Head of caudate nucleus (tissue), 42 donors: Measurements from ENCODE around the gene DNAI4.
"Not testable (repeated sequence)": the region's sequence is repeated elsewhere in the genome, so short reads cannot be mapped to it uniquely, and the experiment has no call there.

Experiments used
- DNase-seq, 42 donors: peaks; one replicate each; pipeline versions ENCODE4 v3.0.0 to v3.0.0-alpha.2; 2020 to 2021; ENCODE audit warnings: mixed read lengths in 7 of 42
- intact Hi-C: fragments of 100-400 bp; cut with DNase I; formaldehyde crosslinking; loops from one replicate; pipeline ENCODE4 v1.15.0; 2022

DNAI4 gene

DNA sequence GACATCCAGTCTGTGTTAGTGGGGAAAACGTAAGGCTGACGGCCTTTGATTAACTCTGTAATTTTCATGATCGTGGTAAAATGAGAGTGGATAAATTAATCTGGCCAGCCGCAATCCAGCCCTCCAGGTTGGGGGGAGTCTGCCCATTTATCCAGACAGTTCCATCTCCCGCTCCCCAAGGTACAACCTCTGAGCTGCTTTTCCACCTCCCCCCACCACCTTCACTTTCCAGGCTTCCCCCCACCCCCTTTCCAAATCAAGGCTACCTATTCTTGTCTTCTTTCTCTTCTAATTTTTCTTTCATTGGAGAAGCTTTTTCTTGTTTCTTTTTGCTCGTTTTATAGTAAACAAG is 6.1 kb upstream of the DNAI4 start:
- no peak for DNase-seq
- intact Hi-C loops, result loop anchor here (5.0 kb wide), 1 partner anchor 122 kb away; the partner anchor contains the start of gene SLC35D1

DNA sequence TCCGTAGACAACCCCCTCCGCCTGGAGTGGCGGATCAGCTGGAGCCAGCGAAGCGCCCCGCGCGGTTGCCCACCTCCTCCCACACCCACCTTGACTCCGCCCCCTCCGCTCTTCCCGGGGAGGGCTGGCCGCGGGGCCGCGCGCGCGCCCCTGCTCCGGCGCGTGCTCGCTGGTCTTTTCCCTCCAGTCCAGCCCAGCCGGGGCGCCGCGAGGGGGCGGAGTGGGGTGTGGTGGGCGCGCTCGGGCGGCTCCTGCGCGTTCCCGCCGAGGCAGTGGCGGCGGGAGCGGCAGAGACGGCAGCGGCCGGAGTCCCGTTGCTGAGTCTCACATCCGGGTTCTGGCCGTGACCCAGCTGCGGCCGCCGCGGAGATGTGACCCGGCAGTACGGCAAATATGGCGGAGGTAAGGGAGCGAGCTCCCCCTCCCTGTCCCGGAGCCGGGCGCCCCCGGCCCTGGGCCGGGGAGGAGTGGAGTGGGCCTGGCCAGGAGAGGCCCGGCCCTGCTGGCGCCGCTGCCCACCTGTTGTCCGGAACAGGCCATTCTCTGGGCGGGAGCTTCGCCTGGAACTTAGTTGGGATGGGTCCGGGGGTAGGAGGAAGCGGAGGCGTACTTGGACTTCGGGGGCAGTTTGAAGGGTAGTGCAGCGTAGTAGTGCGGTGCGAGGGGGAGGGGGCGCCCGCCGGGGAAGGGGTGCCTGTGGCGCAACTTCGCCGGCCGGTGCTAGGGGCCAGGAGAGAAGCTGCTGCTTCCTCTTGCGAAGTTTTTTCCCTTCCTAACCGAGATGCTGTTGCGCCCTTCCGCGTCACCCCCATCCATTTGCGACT is 5.6 kb upstream of the DNAI4 start:
- peak; percentile 77 to 97 (median 94) for DNase-seq
- intact Hi-C loops, result loop anchor here (5.0 kb wide), 1 partner anchor 122 kb away; the partner anchor contains the start of gene SLC35D1

DNA sequence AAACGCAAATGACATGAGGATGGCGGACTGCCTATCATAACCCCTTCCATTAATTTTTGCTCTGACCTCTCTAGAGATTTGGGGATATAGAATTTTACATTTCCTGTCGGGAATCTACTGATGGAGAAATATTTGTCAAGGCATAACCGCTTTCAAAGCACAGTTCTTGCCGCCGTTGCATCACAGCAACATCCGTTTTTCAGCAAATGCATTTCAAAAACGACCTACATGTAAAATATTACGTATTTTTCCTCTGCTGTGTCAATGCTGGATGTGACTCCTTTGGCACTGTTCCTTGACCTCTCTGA is 5.0 kb upstream of the DNAI4 start:
- intact Hi-C loops, result no loop called here
- no peak for DNase-seq

DNA sequence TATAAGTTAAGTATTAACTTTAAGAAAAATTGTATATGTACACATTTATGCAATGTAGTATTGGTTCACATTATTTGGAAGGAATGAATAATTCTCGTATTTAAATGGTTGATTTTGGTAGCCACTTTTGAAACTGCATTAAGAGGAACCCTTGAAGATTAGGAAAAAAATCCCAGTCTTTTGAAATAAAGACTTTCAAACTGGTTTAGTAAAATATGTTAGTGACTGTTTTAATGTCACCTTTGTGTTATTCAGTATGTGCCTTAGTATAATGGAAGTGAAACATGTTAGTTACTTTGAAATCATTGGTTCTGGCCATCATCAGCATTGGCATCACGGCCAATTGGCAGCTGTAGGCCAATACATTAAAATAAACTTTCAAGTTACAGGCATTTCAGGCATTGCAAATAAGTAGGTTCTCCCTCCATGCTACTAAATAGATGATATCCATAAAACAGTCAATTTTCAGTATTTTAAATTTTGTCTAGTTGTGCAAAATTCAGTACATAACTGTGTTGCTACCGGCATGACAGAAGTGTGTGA is 4.6 kb upstream of the DNAI4 start:
- no peak for DNase-seq
- intact Hi-C loops, result no loop called here

DNA sequence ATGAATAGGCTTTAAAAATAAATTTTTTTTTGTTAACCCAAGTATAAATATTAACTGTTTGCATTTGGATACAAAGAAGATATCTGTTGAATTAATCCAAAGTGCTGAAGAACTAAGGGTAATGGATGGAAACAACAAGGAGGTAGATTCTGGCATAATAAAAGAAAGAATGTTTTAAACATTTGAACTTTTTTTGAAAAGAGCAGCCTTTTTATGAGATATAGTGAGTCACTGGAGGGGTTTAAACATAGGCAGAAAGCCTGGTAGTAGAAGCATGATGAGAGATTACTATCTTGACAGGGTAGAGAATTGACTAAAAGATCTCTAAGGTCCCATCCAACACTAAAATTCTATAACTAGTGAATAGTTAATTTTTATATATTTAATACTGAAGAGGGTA is 2.9 kb upstream of the DNAI4 start:
- DNase-seq, result no peak
- intact Hi-C loops, result no loop called here

DNA sequence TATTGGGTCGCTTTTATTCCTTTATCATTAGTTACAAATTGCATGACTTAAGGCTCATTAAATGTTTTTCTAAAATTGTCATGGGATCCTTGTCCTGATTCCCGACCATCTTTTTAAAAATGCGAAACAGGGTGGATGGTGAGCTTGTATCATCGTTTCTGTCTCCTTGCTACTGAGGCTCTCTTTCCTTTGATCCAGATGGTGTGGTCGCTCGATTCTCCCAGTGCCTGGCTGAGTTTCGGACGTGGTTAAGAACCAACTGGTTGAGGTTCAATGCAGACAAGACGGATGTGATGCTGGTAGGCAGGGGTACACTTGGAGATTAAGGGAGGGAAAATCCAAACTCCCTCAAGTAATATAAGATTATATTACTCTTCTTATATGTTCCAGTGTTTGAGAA is 1.3 kb upstream of the DNAI4 start:
- intact Hi-C loops, result no loop called here
- DNase-seq, result peak in 5 of 42 donors; percentile 1 to 43 (median 14)

DNA sequence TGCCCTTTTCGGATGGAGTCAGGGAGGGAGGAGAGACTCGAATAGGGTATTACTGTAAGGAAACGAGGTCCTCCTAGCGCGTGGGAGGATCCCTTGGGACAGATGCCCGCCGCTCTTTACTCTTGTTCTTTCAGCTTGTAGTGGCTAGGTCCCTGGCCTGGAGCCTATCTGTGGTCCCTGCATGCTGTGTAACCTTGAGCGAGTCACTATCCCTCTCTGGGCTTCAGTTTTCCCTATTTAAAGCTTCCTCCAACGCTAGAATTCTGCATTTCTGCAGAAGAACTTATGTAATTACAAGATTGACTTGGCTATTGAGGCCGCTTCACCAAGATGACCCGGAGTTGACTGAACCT is 878 bp upstream of the DNAI4 start:
- intact Hi-C loops, result no loop called here
- no peak for DNase-seq

DNA sequence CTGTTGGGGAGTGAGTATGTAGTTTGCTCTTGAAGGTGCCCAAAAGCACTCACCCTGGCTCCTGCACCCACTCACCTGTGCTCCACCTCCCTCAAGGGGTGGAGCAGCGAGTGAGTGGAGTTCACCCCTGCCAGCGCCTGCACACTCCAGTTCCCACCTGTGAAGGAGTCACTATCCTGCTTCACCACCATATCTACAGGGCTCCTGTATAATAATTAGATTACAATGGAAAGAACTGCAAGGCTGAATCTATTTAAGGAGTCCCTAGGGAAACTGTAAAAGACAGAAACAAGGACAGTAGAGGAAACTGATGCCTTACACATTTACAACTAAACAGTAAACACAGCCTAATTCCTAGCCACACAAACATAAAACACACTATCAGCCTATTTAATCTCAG is 4.1 kb downstream of the DNAI4 start:
- DNase-seq, result no peak
- intact Hi-C loops, result no loop called here

DNA sequence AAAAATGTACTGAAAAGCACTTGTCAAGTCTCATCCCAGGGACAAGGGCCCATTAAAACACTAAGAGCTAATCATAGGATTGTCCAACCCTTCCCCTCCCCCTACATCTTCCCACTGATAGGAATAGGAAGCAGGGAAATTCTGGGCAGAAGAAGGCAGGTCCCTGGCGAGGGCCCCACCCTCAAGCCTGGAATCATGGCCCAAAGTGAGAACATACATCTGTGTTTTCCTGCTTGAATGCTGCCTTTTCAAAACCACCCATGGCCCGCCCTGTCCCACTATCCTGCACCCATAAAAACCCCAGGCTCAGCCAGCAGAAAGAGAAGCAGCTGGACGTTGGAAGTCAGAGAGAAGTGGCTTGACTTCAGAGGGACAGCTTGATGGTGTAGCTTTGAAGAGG is 4.8 kb downstream of the DNAI4 start:
- DNase-seq, result no peak
- intact Hi-C loops, result no loop called here

DNA sequence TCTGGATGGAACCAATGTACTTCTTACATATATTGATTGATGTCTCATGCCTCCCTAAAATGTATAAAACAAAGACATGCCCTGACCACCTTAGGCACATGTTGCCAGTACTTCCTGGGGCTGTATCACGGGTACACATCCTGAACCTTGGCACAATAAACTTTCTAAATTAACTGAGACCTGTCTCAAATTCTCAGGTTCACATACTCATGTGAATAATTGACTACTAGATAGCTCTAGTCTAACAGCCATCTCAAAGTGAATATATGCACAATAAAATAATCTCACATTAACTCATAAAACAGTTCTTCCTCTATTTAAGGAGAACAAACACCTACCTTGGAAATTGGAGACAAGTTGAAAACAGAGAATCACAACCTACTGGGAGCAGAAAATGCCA is 5.6 kb downstream of the DNAI4 start:
- no peak for DNase-seq
- intact Hi-C loops, result no loop called here

DNA sequence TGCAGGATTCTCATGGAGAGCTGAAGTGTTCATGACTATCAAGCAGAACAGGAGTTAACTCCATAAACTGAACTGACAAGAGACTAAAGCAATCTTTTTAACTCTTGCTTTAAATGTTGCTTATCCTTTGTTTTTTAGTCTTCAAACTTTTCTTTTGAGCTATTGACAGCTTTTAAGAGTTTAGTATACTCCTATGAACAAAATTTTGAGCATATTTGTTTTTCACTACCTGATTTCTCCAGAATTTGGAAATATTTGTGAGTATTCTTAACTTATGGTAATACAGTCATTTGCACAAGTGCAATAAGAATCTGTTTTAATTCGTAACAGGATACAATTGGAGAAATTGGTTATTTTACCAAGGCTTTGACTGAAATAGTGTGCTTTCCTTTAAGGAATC is 7.2 kb downstream of the DNAI4 start:
- intact Hi-C loops, result no loop called here
- no peak for DNase-seq

DNA sequence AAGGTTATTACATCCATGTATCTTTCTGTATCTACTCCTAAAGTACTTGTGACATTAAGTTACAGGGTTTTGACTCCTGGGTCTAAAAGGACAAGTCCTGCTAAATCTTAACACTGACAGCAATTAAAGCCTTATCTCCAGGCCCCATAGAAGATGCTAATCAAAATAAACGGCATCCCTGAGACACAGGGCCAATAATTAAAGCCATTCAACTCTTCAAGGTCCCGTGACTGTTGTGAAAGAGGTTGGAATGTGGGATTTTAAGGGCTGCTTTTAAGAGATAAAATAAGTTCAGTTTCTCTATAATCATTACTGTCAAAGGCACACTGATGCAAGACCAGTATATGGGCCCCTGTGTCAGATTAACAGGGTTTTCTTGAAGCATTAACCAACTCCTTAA is 8.3 kb downstream of the DNAI4 start:
- intact Hi-C loops, result no loop called here

DNA sequence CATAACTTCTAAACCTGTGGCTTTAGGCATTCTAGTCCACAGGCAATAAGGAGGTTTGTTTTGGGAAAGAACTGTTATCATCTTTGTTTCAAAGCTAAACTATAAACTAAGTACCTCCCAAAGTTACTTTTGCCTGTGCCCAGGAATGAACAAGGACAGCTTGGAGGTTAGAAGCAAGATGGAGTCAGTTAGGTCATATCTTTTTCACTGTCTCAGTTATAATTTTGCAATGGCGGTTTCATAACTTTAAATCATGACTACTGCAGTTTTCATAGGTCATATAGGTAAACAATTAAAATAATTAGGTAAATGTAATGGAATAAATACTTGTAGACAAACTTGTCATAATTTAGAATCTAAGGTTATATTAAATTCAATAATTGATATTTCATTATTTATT is 9.5 kb downstream of the DNAI4 start:
- intact Hi-C loops, DNase-seq: not testable (repeated sequence)

More for the DNA sequence above, 8.3 kb downstream of the DNAI4 start:
- DNase-seq, result no peak

DNA sequence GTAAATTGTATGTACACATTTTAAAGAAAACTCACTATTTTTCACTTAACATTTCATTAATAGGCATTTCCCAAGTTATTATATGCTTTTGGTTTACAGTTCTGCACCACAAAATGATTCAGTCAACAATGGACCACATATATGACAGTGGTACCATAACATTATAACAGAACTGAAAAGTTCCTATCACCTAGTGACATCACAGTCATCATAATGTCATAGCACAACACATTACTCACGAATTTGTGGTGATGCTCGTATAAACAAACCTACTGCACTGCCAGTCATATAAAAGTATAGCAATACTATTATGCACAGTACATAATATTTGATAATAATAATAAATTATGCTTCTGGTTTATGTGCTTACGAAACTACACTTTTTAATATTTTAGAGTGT is 30.9 kb downstream of the DNAI4 start:
- intact Hi-C loops, result no loop called here
- no peak for DNase-seq

DNA sequence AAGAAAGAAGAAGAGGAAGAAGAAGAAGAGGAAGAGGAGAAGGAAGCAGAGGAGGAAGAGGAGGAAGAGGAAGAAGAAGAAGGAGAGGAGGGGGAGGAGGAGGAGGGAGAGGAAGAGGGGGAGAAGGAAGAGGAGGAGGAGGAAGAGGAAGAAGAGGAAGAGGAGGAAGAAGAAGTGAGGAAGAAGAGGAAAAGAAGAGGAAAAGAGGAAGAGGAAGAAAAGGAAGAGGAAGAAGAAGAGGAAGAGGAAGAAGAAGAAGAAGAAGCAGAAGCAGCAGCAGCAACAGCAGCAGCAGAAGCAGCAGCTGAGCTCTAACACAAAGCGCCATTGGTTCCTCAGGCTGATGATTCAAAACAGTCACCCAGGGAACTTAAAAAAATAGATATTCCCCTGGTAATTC is 34.0 kb downstream of the DNAI4 start:
- intact Hi-C loops, result no loop called here
- DNase-seq, result no peak

DNA sequence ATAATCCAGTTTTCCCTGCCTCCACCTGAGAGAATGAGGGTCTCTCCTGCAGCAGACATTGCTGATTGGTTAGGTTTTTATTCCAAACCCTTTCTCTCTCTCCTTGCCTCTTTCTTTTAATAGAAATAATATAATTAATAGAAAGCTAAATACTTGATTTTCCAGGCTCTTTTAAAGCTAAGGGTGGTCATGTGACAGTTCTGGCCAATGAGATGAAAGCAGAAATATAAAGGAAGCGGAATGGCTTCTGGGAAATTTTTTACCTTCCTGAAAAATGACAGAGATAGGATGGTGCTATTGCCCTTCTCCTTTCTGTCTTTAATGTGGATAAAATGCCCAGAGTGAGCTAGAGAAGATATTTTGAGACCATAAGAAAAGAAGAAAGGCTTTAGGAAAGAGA is 35.6 kb downstream of the DNAI4 start:
- intact Hi-C loops, result no loop called here
- no peak for DNase-seq

DNA sequence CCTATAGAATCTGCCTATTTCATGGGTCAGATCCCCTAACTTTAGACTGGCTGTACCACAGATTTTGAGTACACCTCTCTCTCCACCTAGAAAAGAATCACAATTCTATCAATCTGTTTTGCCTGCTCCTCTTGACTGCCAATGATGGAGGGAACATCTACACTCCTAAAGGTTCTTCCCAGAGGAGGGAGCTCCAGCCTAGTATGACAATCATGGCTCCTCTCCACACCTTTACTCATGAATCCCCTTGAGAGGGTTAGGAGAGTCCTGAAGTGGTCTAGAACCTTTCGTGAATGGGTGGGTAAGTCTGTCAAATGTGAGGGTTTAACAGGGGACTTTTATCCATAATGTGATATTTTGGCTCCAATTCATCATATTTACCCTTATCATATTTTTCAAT is 48.0 kb downstream of the DNAI4 start:
- DNase-seq, result no peak
- intact Hi-C loops, result no loop called here

DNA sequence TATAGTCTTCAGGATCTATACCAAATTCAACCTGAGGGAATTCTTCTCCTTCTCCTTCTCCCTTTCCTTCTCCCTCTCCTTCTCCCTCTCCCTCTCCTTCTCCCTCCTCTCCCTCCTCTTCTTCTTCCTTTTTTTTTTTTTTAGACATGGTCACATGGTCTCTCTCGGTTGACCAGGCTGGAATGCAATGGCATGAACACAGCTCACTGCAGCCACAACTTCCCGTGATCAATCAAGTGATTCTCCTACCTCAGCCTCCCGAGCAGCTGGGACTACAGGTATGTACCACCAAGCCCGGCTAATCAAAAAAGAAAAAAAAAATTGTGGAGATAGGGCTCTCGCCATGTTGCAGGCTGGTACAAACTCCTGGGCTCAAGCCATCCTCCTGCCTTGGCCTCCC is 51.5 kb downstream of the DNAI4 start:
- intact Hi-C loops, result no loop called here
- DNase-seq, result no peak

DNA sequence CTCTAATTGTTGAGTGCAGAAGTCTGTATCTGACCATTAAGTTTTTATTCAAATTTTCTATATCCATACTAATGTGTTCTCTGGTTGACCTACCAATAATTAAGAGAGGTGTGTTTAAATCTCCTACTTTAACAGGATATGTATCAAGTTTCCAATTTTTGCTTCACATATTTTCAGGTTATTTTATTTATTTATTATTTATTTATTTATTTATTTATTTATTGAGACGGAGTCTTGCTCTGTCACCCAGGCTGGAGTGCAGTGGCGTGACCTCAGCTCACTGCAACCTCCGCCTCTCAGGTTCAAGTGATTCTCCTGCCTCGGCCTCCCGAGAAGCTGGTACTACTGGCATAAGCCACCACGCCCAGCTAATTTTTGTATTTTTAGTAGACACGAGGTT is 52.6 kb downstream of the DNAI4 start:
- intact Hi-C loops, DNase-seq: not testable (repeated sequence)

DNA sequence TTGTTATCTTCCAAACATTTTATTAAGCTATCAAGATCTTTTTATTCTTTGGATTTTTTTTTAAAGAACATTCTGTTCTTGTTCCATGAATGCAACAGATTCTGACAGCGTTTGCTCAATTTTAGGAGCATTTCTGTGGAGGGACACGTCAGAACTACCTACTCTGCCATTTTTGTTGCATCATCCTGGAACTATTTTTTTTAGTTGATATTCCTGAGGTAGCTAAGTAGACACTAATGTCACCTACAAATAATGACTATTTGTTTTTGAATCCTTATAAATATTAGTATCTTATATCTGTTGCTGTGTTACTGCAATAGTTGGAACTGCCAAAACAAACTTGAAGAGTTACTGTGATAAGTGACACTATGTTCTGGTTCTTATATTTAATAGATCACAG is 57.2 kb downstream of the DNAI4 start:
- intact Hi-C loops, result no loop called here
- DNase-seq, result no peak

DNA sequence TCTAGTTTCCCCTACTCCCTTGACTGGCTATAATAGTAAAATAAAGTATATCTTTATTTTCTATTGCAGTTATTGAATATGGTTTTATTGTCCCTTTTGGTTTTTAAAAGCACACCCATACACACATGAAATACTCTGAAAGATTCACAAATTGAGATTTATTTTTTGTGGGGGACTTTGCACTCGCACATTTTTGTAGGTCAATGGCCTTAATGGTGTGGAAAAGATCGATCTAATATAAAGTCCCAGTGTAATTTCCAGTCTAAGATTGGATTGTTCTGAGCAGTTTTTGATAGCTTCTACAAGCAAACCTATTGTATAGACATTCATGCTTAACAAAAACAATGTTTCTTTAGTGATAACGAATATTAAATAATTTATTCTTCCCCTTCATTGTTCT is 64.1 kb downstream of the DNAI4 start:
- no peak for DNase-seq
- intact Hi-C loops, result no loop called here

DNA sequence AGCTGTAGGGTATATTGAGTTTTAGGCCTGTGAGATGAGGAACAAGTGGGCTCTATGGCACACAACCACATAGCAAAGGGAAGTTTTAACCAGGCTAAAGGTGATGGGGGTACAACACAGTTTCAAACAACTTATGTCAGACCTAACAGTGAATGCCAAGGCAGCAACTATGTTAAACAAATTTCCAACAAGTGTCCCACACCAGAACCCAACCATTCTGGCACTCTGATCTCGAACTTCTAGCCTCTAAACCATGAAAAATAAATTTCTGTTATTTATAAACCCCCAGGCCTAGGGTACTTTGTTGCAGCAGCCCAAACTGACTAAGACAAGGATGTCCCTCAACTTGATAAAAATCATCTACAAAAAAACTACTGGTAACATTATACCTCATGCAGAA is 71.3 kb downstream of the DNAI4 start:
- no peak for DNase-seq
- intact Hi-C loops, result no loop called here
